ENCODE measurements around the gene TRABD. TPM values are rescaled to one million over a fixed set of nuclear protein-coding genes. Genes with fewer than 3 reads are reported as not detected.

TRABD gene
- total RNA-seq, 4 donors from 2014 or later = 18.3 to 31.0 (median 22.3) TPM

GRCh38 chr22:50197856-50198623 is 12.3 kb downstream of the TRABD start:
- no peak for DNase-seq (ENCODE audit: extremely low spot score)
- TF ChIP-seq EP300 (IDR thresholded peaks at IDR 0.05) (no peak), CTCF (IDR thresholded peaks at IDR 0.05) (no peak)
- 91% methylated on average over 30 of the region's 61 CpGs for WGBS
- peaks cover 5 to 61% (median 58%) of the 10 kb centered on the region in 4 donors for H3K36me3 ChIP-seq
- no peak overlapping the region for H3K27ac ChIP-seq (replicated peaks in 1 of 4)
- H3K4me1 ChIP-seq = peaks cover 22 to 30% (median 30%) of the 10 kb centered on the region in 4 donors
- no peaks in the 10 kb centered on the region for H3K27me3 ChIP-seq
- H3K9me3 ChIP-seq = no peaks in the 10 kb centered on the region
- intact Hi-C loops (cut with DNase I) = no loop called here
- H3K4me3 ChIP-seq = no peak overlapping the region

- H3K36me3 ChIP-seq = peaks cover 5 to 61% (median 55%) of the 10 kb centered on the region in 4 donors
- H3K9me3 ChIP-seq = no peaks in the 10 kb centered on the region
- TF ChIP-seq EP300 (IDR thresholded peaks at IDR 0.05) (no peak), POLR2A (IDR thresholded peaks at IDR 0.05; ENCODE audit: low read depth) (no peak), POLR2AphosphoS5 (IDR thresholded peaks at IDR 0.05) (no peak), CTCF (IDR thresholded peaks at IDR 0.05) (no peak)
- no peak overlapping the region for H3K27ac ChIP-seq (replicated peaks in 1 of 4)
- DNase-seq (ENCODE audit: extremely low spot score) = no peak
- no peak overlapping the region for H3K4me3 ChIP-seq
- intact Hi-C loops (cut with DNase I) = no loop called here
- no peaks in the 10 kb centered on the region for H3K27me3 ChIP-seq
- peaks cover 22 to 30% (median 30%) of the 10 kb centered on the region in 4 donors for H3K4me1 ChIP-seq
- 86% methylated on average over 11 of the region's 16 CpGs for WGBS
Observed at GRCh38 chr22:50198624-50199017, 12.9 kb downstream of the TRABD start.

DNA sequence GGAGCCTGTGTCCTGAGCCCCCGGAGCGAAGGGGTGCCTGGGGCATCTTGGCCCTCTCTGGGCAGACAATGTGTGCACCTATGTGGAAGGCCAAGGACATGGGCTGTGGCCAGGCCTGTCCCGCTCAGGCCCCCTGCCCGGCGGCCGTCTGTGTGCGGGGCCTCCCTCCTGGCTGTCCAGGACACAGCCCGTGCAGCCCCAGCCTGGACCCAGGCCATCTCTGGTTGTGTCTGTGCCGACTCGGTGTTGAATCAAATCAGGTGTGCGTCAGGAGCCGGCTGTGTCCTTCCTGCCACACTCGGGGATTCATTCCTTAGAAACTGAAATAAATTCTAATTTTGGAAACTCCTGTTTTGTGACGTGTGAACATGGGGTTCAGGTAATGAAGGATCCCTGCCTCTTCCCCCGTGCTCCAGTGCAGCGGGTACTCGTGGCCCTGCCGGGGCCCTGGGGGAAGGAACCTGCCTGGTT is 13.6 kb downstream of the TRABD start:
- Histone ChIP-seq H3K27ac (replicated peaks in 1 of 4) (peak overlapping the region; percentile 81 to 88 (median 82)), H3K36me3 (peaks cover 4 to 58% (median 48%) of the 10 kb centered on the region in 4 donors), H3K9me3 (no peaks in the 10 kb centered on the region), H3K4me1 (peaks cover 22 to 30% (median 30%) of the 10 kb centered on the region in 4 donors), H3K27me3 (no peaks in the 10 kb centered on the region), H3K4me3 (peak overlapping the region in 2 of 4 donors; percentile 73 to 96)
- intact Hi-C loops (cut with DNase I) = no loop called here
- 63% methylated on average over 12 of the region's 18 CpGs for WGBS
- no peak for DNase-seq (ENCODE audit: extremely low spot score)
- no peak for TF ChIP-seq CTCF (IDR thresholded peaks at IDR 0.05)
- no peak for TF ChIP-seq EP300 (IDR thresholded peaks at IDR 0.05)
- no peak for TF ChIP-seq POLR2A (IDR thresholded peaks at IDR 0.05; ENCODE audit: low read depth)
- no peak for TF ChIP-seq POLR2AphosphoS5 (IDR thresholded peaks at IDR 0.05)

DNA sequence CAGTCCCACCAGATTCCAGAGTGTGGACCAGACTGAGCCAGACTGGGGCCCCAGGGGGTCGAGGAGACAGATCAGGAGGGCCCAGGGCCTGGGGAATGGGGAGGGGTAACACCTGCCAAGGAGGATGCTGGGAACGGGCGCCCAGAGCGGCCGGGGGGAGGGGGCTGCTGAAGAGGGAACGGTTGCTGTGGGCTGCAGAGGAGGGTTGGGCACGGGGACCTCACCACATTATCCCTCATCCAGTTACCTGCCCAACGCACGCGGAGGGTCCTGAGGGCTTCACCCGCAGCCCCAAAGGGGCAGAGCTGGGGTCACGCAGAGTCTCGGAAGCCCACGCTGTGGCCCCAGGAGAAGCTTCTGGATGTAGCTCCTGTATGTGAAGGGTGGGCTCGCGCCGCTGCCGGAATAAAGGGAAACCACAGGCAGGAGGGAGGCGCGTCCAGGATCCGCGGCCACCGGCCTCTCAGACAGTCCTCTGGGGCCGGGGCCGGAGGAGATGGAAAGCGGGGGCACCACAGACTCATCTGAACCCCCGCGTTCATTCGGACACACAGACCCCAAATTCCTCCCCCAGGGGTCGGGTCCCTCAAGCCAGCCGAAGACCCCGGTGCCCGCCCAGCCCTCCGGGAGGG is 14.2 kb downstream of the TRABD start:
- no peaks in the 10 kb centered on the region for H3K9me3 ChIP-seq
- DNase-seq (ENCODE audit: extremely low spot score) = no peak
- intact Hi-C loops (cut with DNase I) = no loop called here
- H3K27ac ChIP-seq (replicated peaks in 1 of 4) = peak overlapping the region; percentile 81 to 88 (median 82)
- WGBS = 11% methylated on average over 21 of the region's 34 CpGs
- peak overlapping the region; percentile 73 to 96 (median 90) for H3K4me3 ChIP-seq
- H3K36me3 ChIP-seq = peaks cover 0 to 51% (median 42%) of the 10 kb centered on the region in 4 donors
- TF ChIP-seq EP300 (IDR thresholded peaks at IDR 0.05) (no peak), POLR2AphosphoS5 (IDR thresholded peaks at IDR 0.05) (no peak), POLR2A (IDR thresholded peaks at IDR 0.05; ENCODE audit: low read depth) (no peak)
- H3K27me3 ChIP-seq = no peaks in the 10 kb centered on the region
- H3K4me1 ChIP-seq = peaks cover 22 to 34% (median 31%) of the 10 kb centered on the region in 4 donors

Measured in esophagus muscularis mucosa (tissue), 4 donors.